Measurements from ENCODE around the gene SSTR4. TPM values are rescaled to one million over a fixed set of nuclear protein-coding genes. Genes with fewer than 3 reads are reported as not detected.

The SSTR4 gene
- total RNA-seq, 2 experiments from 2014 or later = not detected

GRCh38 chr20:23007462-23007861 lies 27.6 kb upstream of the SSTR4 start:
- intact Hi-C loops (cut with micrococcal nuclease) = no loop called here
- no peaks in the 10 kb centered on the region for H3K27me3 Mint-ChIP-seq
- CTCF ChIA-PET = no interaction called here

DNA sequence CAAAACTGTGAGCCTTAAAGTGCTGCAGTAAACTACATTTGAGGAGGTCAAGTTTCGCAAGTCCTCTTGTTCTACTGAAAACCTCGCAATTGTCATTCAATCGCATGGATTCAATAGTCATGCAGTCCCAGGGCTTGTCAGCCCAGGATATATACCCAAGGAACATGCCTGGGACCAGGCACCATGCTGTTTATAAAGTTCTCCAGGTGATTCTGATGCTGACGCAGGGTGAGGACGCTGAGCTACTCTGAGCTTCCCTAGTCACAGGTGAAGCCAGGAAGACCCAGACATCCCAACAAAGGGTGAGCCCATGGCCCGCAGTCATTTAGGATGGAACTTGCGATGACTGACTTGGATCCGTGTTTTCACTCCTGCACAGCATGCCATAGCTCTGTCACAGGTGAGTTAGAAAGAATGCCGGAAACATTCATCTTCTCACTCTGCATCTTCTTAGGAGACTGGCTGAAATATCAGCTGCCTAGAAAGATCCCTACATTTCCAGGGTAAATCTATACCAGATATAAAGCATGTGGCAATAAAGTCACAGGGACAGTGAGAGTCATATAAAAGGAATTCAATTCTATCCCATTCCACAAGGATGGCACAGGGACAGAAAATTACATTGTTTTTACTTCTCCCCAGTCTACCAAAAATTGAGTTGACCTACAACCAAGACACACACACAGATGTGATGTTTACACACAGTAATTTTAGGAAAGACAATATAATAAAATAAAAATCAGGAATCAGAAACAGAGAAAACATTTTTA lies 27.0 kb upstream of the SSTR4 start:
- Mint-ChIP-seq H3K27me3 (no peaks in the 10 kb centered on the region), H3K27ac (no peak overlapping the region), H3K4me1 (ENCODE audit: low read depth) (no peaks in the 10 kb centered on the region), H3K36me3 (no peaks in the 10 kb centered on the region), H3K9me3 (no peaks in the 10 kb centered on the region), H3K4me3 (no peak overlapping the region)
- CTCF ChIA-PET = no interaction called here
- intact Hi-C loops (cut with micrococcal nuclease) = no loop called here
- DNase-seq = no peak
- POLR2A ChIA-PET = no interaction called here

More at GRCh38 chr20:23007462-23007861, 27.6 kb upstream of the SSTR4 start:
- Mint-ChIP-seq H3K36me3 (no peaks in the 10 kb centered on the region), H3K4me3 (no peak overlapping the region), H3K9me3 (no peaks in the 10 kb centered on the region), H3K27ac (no peak overlapping the region), H3K4me1 (ENCODE audit: low read depth) (no peaks in the 10 kb centered on the region)
- no peak for DNase-seq
- POLR2A ChIA-PET = no interaction called here

DNA sequence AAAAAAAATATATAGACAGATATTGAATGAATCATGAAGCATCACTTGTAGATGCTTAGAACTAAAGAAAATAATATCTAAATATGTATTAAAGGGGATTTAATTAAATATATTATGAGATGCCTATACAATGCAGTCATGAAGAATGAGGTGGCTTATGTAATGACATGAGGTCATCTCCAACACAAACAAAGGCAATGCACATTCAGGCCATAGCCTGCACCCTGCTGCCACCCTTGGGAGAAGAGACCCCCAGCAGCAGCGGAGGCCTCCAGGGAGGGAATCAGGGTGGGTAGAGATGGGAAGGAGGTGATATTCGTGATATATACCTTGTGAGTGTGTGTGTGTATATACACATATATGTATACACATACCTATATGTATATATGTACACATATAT lies 26.4 kb upstream of the SSTR4 start:
- Mint-ChIP-seq H3K27me3 (no peaks in the 10 kb centered on the region), H3K4me3 (no peak overlapping the region), H3K4me1 (ENCODE audit: low read depth) (no peaks in the 10 kb centered on the region), H3K27ac (no peak overlapping the region), H3K9me3 (no peaks in the 10 kb centered on the region), H3K36me3 (no peaks in the 10 kb centered on the region)
- intact Hi-C loops (cut with micrococcal nuclease) = no loop called here
- DNase-seq = no peak
- CTCF ChIA-PET = no interaction called here
- POLR2A ChIA-PET = no interaction called here

DNA sequence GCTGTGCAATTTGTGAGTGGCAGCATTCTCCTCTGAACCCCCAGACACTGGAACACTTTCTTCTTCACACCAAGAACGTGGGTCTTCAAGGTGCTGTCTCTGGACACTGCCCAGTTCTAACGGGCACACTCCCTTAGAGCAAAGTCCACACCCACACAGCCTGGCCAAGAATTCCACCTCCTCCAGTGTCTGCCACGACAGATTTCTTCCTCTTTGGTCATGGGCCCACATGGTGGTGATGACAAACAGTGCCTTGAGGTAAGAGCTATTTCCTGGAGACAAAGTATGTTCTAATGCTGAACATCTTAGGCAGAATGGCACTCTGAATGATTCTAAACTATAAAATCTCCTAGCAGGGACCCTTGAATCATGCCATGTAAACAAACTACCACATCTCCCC lies 25.5 kb upstream of the SSTR4 start:
- Mint-ChIP-seq H3K4me1 (ENCODE audit: low read depth) (no peaks in the 10 kb centered on the region), H3K4me3 (no peak overlapping the region), H3K36me3 (no peaks in the 10 kb centered on the region), H3K9me3 (no peaks in the 10 kb centered on the region), H3K27me3 (no peaks in the 10 kb centered on the region), H3K27ac (no peak overlapping the region)
- no peak for DNase-seq
- ChIA-PET CTCF (no interaction called here), POLR2A (no interaction called here)
- intact Hi-C loops (cut with micrococcal nuclease) = no loop called here

DNA sequence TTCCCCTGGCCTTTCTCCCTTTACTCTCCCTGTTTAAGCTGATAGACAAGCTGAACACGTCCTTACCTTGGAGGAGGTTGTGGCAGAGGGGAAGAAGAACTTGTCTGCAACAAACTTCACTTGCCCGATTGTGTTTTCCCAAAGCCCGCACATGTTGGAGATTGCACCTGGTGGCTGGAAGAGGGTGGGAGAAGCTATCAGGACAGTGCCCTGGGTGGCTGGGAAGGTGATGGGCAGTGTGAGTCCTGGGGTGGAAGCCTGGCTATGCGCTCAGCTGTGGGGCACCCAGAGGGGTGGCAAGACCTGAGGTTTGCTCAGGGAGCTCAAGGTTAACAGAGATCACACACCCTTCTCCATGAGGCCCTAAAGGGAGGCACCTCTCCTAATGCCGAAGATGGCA lies 25.0 kb upstream of the SSTR4 start:
- CTCF ChIA-PET = no interaction called here
- H3K4me1 Mint-ChIP-seq (ENCODE audit: low read depth) = no peaks in the 10 kb centered on the region
- no peak overlapping the region for H3K27ac Mint-ChIP-seq
- POLR2A ChIA-PET = no interaction called here
- H3K36me3 Mint-ChIP-seq = no peaks in the 10 kb centered on the region
- no peaks in the 10 kb centered on the region for H3K9me3 Mint-ChIP-seq
- intact Hi-C loops (cut with micrococcal nuclease) = no loop called here
- H3K4me3 Mint-ChIP-seq = no peak overlapping the region
- H3K27me3 Mint-ChIP-seq = no peaks in the 10 kb centered on the region
- no peak for DNase-seq

DNA sequence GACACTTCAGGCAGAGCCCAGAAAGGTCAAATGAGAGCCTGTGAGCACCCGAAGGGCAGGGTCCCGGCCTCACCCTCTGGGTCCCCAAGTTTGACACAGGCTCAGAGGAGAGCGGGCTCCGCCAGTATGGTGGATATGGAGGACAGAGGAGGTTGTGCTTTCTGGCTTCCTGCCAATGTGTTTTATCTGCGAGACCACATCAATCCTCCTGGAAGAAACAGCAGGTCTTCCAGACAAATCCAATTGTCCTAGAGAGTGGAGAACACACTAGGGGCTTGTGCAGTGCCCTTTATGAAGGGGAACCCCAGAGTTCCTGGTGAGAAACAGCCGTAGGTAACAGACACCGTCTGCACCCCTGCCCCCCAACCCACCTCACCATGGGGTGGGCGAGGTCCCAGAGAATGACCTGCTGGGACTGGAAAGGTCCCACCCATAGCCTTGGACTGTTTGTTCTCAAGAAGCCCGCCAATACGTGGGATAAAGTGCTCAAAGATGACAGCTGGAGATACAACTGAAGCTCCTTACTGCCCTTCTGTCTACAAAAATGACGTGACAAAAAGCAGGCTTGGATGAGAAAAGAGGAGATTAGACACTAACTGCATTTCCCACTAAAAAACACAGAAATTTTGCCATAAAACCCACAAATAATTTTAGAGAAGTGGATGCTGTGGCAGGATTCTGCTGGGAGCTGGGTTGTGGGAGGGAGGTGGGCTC lies 23.9 kb upstream of the SSTR4 start:
- POLR2A ChIA-PET = no interaction called here
- no peak overlapping the region for H3K4me3 Mint-ChIP-seq
- H3K9me3 Mint-ChIP-seq = no peaks in the 10 kb centered on the region
- intact Hi-C loops (cut with micrococcal nuclease) = no loop called here
- CTCF ChIA-PET = no interaction called here
- H3K4me1 Mint-ChIP-seq (ENCODE audit: low read depth) = no peaks in the 10 kb centered on the region
- no peak for DNase-seq
- H3K27ac Mint-ChIP-seq = no peak overlapping the region
- H3K36me3 Mint-ChIP-seq = no peaks in the 10 kb centered on the region
- no peaks in the 10 kb centered on the region for H3K27me3 Mint-ChIP-seq

GRCh38 chr20:23013429-23013828 lies 21.7 kb upstream of the SSTR4 start:
- H3K9me3 Mint-ChIP-seq = no peaks in the 10 kb centered on the region
- no peaks in the 10 kb centered on the region for H3K4me1 Mint-ChIP-seq (ENCODE audit: low read depth)
- H3K27ac Mint-ChIP-seq = no peak overlapping the region
- POLR2A ChIA-PET = no interaction called here
- no peak overlapping the region for H3K4me3 Mint-ChIP-seq
- CTCF ChIA-PET = interaction anchor here (0.6 kb wide), 1 partner anchor 163 kb away, joined by 3 read pairs; no protein-coding TSS in a partner anchor
- H3K36me3 Mint-ChIP-seq = no peaks in the 10 kb centered on the region
- intact Hi-C loops (cut with micrococcal nuclease) = no loop called here
- DNase-seq = no peak
- H3K27me3 Mint-ChIP-seq = no peaks in the 10 kb centered on the region

- H3K4me3 Mint-ChIP-seq = no peak overlapping the region
- ChIA-PET POLR2A (no interaction called here), CTCF (no interaction called here)
- H3K27me3 Mint-ChIP-seq = no peaks in the 10 kb centered on the region
- no peak for DNase-seq
- intact Hi-C loops (cut with micrococcal nuclease) = no loop called here
- no peaks in the 10 kb centered on the region for H3K4me1 Mint-ChIP-seq (ENCODE audit: low read depth)
- H3K36me3 Mint-ChIP-seq = no peaks in the 10 kb centered on the region
- H3K27ac Mint-ChIP-seq = no peak overlapping the region
- H3K9me3 Mint-ChIP-seq = no peaks in the 10 kb centered on the region
These were observed 17.6 kb upstream of the SSTR4 start for GRCh38 chr20:23017516-23017915.

- intact Hi-C loops (cut with micrococcal nuclease) = no loop called here
- ChIA-PET POLR2A (no interaction called here), CTCF (no interaction called here)
- H3K4me3 Mint-ChIP-seq = no peak overlapping the region
- no peaks in the 10 kb centered on the region for H3K4me1 Mint-ChIP-seq (ENCODE audit: low read depth)
- DNase-seq = no peak
- H3K36me3 Mint-ChIP-seq = no peaks in the 10 kb centered on the region
- no peak overlapping the region for H3K27ac Mint-ChIP-seq
- H3K9me3 Mint-ChIP-seq = no peaks in the 10 kb centered on the region
- no peaks in the 10 kb centered on the region for H3K27me3 Mint-ChIP-seq
These were observed 16.7 kb upstream of the SSTR4 start for GRCh38 chr20:23018432-23018831.

DNA sequence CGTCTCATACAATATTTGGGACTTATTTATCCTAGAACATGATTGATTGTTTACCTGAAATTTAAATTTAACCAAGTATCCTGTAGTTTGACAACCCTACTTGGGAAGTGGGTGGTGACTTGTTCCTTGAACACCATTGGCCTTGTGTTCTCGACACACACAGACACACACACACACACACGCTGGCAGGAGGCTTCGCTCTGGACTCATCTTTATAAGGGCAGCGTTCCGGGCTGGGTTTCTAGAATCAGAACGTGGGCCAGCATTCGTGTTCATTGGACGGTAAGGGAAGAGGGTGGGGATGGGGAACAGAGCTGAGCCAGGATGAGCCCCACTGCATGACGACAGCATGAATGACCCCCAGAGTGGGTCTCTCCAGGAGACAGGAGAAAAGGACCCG lies 16.2 kb upstream of the SSTR4 start:
- no peaks in the 10 kb centered on the region for H3K27me3 Mint-ChIP-seq
- no peaks in the 10 kb centered on the region for H3K9me3 Mint-ChIP-seq
- H3K4me3 Mint-ChIP-seq = no peak overlapping the region
- intact Hi-C loops (cut with micrococcal nuclease) = no loop called here
- ChIA-PET CTCF (no interaction called here), POLR2A (no interaction called here)
- H3K4me1 Mint-ChIP-seq (ENCODE audit: low read depth) = no peaks in the 10 kb centered on the region
- no peak overlapping the region for H3K27ac Mint-ChIP-seq
- no peaks in the 10 kb centered on the region for H3K36me3 Mint-ChIP-seq
- DNase-seq = no peak

GRCh38 chr20:23019403-23019802 lies 15.7 kb upstream of the SSTR4 start:
- ChIA-PET CTCF (no interaction called here), POLR2A (no interaction called here)
- H3K9me3 Mint-ChIP-seq = no peaks in the 10 kb centered on the region
- H3K4me3 Mint-ChIP-seq = no peak overlapping the region
- no peak overlapping the region for H3K27ac Mint-ChIP-seq
- no peaks in the 10 kb centered on the region for H3K27me3 Mint-ChIP-seq
- no peaks in the 10 kb centered on the region for H3K36me3 Mint-ChIP-seq
- intact Hi-C loops (cut with micrococcal nuclease) = no loop called here
- DNase-seq = no peak
- H3K4me1 Mint-ChIP-seq (ENCODE audit: low read depth) = no peaks in the 10 kb centered on the region

GRCh38 chr20:23020230-23021018 lies 14.7 kb upstream of the SSTR4 start:
- H3K9me3 Mint-ChIP-seq = no peaks in the 10 kb centered on the region
- ChIA-PET CTCF (no interaction called here), POLR2A (no interaction called here)
- no peak for DNase-seq
- H3K27me3 Mint-ChIP-seq = no peaks in the 10 kb centered on the region
- no peak overlapping the region for H3K4me3 Mint-ChIP-seq
- H3K4me1 Mint-ChIP-seq (ENCODE audit: low read depth) = no peaks in the 10 kb centered on the region
- no peaks in the 10 kb centered on the region for H3K36me3 Mint-ChIP-seq
- intact Hi-C loops (cut with micrococcal nuclease) = no loop called here
- H3K27ac Mint-ChIP-seq = no peak overlapping the region

- intact Hi-C loops (cut with micrococcal nuclease) = no loop called here
- POLR2A ChIA-PET = no interaction called here
- Mint-ChIP-seq H3K9me3 (no peaks in the 10 kb centered on the region), H3K36me3 (no peaks in the 10 kb centered on the region), H3K4me3 (no peak overlapping the region), H3K27me3 (no peaks in the 10 kb centered on the region), H3K4me1 (ENCODE audit: low read depth) (no peaks in the 10 kb centered on the region), H3K27ac (no peak overlapping the region)
- CTCF ChIA-PET = no interaction called here
- DNase-seq = no peak
These were observed 13.6 kb upstream of the SSTR4 start for GRCh38 chr20:23021541-23021940.
